MCF 10A (cell line): ENCODE results near the gene PTEN. TPM values are rescaled to one million over a fixed set of nuclear protein-coding genes. Genes with fewer than 3 reads are reported as not detected.

Source experiments
- BruUV-seq: library from RNA; stranded (reverse); fragments of 400-500 nt; replicated peaks from 2 replicates; lab custom pipeline; 2021; lab: Mats Ljungman, UMichigan
- CTCF ChIA-PET: fragments of 300-600 bp; sonication (Branson Sonifier 250); formaldehyde crosslinking; extraction: SDS; loops from one replicate; lab custom pipeline; 2021; ENCODE audit warnings: antibody characterized with exemption, inconsistent platforms; lab: Yijun Ruan, JAX
- POLR2A ChIA-PET: fragments of 300-600, 350-650 bp; sonication (Branson Sonifier 250); formaldehyde crosslinking; extraction: SDS; loops from one replicate; lab custom pipeline; 2020; ENCODE audit warnings: antibody characterized with exemption, inconsistent platforms; lab: Yijun Ruan, JAX
- DNase-seq: peaks from one replicate; pipeline ENCODE4 v3.0.0-alpha.2; 2018; ENCODE audit not compliant: unreplicated experiment
- H3K27ac Mint-ChIP-seq: one replicate; pipeline ENCODE4 v1.8.0; 2022; ENCODE audit warnings: mild to moderate bottlenecking, low read depth, mixed read lengths; ENCODE audit not compliant: unreplicated experiment
- H3K27me3 Mint-ChIP-seq: one replicate; pipeline ENCODE4 v1.8.0; 2022; ENCODE audit warnings: mixed read lengths; ENCODE audit not compliant: insufficient read depth, unreplicated experiment
- H3K36me3 Mint-ChIP-seq: one replicate; pipeline ENCODE4 v1.8.0; 2022; ENCODE audit warnings: mild to moderate bottlenecking, moderate library complexity, mixed read lengths; ENCODE audit not compliant: insufficient read depth, unreplicated experiment
- H3K4me1 Mint-ChIP-seq: one replicate; pipeline ENCODE4 v1.8.0; 2022; ENCODE audit warnings: mixed read lengths; ENCODE audit not compliant: insufficient read depth, unreplicated experiment
- H3K4me3 Mint-ChIP-seq: one replicate; pipeline ENCODE4 v1.8.0; 2022; ENCODE audit warnings: mild to moderate bottlenecking, moderate library complexity, mixed read lengths; ENCODE audit not compliant: unreplicated experiment
- H3K9me3 Mint-ChIP-seq: one replicate; pipeline ENCODE4 v1.8.0; 2022; ENCODE audit warnings: mixed read lengths; ENCODE audit not compliant: unreplicated experiment
- intact Hi-C: fragments of 100-400 bp; cut with micrococcal nuclease; formaldehyde crosslinking; loops from 2 replicates; pipeline ENCODE4 v1.14.1; 2022
- total RNA-seq: library from RNA; stranded (reverse); gene quantifications from 2 replicates; pipeline ENCODE4 v1.2.3, GENCODE V29; 2022
- TF ChIP-seq, protein P1 (sequence below): fragments of 200-600 bp; IDR thresholded peaks from one replicate; pipeline ENCODE4 v1.8.0; 2022; ENCODE audit warnings: antibody characterized with exemption, mild to moderate bottlenecking; ENCODE audit not compliant: unreplicated experiment

PTEN gene
- total RNA-seq, 1 experiment from 2014 or later: 64.1 TPM

DNA sequence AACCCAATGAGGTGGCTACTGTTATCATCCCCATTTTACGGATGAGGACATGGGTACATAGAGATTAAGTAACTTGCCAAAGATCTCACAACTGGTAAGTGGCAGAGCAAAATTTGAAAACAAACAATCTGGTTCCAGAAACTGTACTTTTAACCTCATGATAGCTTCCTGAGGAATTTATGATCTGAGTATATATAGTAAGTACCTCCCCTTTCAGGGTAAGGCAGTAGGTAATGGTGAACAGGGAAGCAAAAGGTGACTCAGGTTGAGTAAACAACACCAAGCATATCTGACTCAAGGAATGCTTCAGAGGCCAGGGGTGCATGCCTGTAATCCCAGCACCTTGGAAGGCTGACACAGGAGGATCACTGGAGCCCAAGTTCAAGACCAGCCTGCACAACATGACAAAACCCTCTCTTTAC, 21.2 kb upstream of the PTEN start:
- ChIA-PET CTCF (interaction anchor here (0.6 to 1.9 kb wide), 7 partner anchors 8 to 1258 kb away, joined by 3 to 14 read pairs (median 3); partner anchors contain the start of gene ATAD1), POLR2A (interaction anchor here (0.6 to 14.7 kb wide), 15 partner anchors 9 to 1283 kb away, joined by 3 to 186 read pairs (median 5); partner anchors contain the start of genes ATAD1, KLLN and PTEN)
- DNase-seq: peak; percentile 89
- Mint-ChIP-seq H3K36me3 (no peaks in the 10 kb centered on the region), H3K27me3 (peaks cover 4% of the 10 kb centered on the region), H3K9me3 (no peaks in the 10 kb centered on the region), H3K4me1 (peaks cover 28% of the 10 kb centered on the region), H3K4me3 (peak overlapping the region; percentile 66), H3K27ac (peak overlapping the region; percentile 95)
- TF ChIP-seq, protein P1, sequence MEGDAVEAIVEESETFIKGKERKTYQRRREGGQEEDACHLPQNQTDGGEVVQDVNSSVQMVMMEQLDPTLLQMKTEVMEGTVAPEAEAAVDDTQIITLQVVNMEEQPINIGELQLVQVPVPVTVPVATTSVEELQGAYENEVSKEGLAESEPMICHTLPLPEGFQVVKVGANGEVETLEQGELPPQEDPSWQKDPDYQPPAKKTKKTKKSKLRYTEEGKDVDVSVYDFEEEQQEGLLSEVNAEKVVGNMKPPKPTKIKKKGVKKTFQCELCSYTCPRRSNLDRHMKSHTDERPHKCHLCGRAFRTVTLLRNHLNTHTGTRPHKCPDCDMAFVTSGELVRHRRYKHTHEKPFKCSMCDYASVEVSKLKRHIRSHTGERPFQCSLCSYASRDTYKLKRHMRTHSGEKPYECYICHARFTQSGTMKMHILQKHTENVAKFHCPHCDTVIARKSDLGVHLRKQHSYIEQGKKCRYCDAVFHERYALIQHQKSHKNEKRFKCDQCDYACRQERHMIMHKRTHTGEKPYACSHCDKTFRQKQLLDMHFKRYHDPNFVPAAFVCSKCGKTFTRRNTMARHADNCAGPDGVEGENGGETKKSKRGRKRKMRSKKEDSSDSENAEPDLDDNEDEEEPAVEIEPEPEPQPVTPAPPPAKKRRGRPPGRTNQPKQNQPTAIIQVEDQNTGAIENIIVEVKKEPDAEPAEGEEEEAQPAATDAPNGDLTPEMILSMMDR: no peak
- intact Hi-C loops: no loop called here
- no TSS peak for BruUV-seq

DNA sequence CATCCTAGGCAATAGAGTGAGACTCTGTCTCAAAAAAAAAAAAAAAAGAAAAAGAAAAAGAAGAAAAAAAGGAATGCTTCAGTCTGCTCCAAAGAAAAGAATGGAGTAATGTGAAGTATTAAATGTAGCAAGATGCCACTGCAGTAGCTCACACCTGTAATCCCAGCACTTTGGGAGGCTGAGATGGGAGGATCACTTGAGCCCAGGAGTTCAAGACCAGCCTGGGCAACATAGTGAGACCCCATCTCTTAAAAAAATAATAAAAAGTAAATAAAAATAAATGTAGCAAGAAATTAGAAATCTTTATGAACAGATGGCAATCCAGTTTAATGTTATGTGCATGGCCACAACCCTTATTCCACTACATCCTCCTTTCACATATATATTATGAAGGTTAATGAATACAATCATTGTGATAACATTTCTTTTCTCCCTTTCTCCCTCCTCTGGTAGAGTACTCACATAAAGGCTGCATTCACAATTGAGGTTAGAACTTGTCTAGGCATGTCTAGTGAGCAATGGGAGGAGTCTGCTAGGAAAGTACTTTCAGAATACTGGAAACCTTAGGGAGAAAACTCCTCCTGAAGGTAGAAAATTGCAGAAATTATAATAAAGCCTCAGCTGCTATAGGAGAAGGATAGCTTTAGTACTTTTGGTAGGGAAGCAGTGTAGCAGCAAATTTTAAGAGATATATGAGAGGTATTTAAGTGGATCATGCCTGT, 20.5 kb upstream of the PTEN start:
- peak; percentile 81 for DNase-seq
- ChIA-PET POLR2A (interaction anchor here (0.6 to 14.7 kb wide), 13 partner anchors 9 to 1282 kb away, joined by 3 to 186 read pairs (median 5); partner anchors contain the start of genes ATAD1, KLLN and PTEN), CTCF (interaction anchor here (0.8 to 1.2 kb wide), 3 partner anchors 9 to 23 kb away, joined by 3 to 5 read pairs (median 3); partner anchors contain the start of genes KLLN and PTEN)
- intact Hi-C loops: loop anchor here (1.0 kb wide), 1 partner anchor 25 kb away; the partner anchor contains the start of gene ATAD1
- Mint-ChIP-seq H3K36me3 (no peaks in the 10 kb centered on the region), H3K27ac (peak overlapping the region; percentile 95), H3K4me1 (peaks cover 28% of the 10 kb centered on the region), H3K27me3 (no peaks in the 10 kb centered on the region), H3K4me3 (peak overlapping the region; percentile 66), H3K9me3 (no peaks in the 10 kb centered on the region)
- TSS peak; percentile 97 for BruUV-seq
- TF ChIP-seq, protein P1: no peak

DNA sequence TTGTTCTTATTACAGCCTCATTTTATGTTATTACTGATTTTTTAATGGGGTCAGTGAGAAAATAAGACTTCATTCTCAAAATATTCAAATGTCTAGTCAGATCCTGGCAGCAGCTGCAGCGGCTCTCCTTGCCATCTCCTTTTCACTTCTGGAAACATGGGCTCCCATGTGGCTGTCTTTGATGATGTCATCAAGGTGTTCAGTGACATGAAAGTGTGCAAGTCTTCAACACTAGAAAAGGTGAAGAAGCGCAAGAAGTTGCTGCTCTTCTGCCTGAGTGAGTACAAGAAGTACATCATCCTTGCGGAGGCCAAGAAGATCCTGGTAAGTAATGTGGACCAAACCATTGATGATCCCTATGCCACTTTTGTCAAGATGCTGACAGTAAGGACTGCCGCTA, 19.7 kb upstream of the PTEN start:
- POLR2A ChIA-PET: interaction anchor here (1.3 to 14.7 kb wide), 6 partner anchors 10 to 26 kb away, joined by 4 to 186 read pairs (median 8); partner anchors contain the start of genes ATAD1, KLLN and PTEN

More for the DNA sequence above, 19.7 kb upstream of the PTEN start:
- Mint-ChIP-seq H3K4me3 (no peak overlapping the region), H3K27ac (peak overlapping the region; percentile 95), H3K9me3 (no peaks in the 10 kb centered on the region), H3K4me1 (peaks cover 28% of the 10 kb centered on the region), H3K27me3 (no peaks in the 10 kb centered on the region), H3K36me3 (no peaks in the 10 kb centered on the region)
- CTCF ChIA-PET: interaction anchor here (1.2 kb wide), 1 partner anchor 24 kb away, joined by 5 read pairs; no protein-coding TSS in a partner anchor
- no peak for DNase-seq
- BruUV-seq: no TSS peak
- TF ChIP-seq, protein P1: no peak
- intact Hi-C loops: loop anchor here (1.0 kb wide), 1 partner anchor 25 kb away; the partner anchor contains the start of gene ATAD1
